ENCODE measurements around the gene STK25.
A peak's percentile ranks its signal among the peaks of the same experiment; 100 is the strongest.
"Not testable (repeated sequence)": the region's sequence is repeated elsewhere in the genome, so short reads cannot be mapped to it uniquely, and the experiment has no call there.

Gene STK25

DNA sequence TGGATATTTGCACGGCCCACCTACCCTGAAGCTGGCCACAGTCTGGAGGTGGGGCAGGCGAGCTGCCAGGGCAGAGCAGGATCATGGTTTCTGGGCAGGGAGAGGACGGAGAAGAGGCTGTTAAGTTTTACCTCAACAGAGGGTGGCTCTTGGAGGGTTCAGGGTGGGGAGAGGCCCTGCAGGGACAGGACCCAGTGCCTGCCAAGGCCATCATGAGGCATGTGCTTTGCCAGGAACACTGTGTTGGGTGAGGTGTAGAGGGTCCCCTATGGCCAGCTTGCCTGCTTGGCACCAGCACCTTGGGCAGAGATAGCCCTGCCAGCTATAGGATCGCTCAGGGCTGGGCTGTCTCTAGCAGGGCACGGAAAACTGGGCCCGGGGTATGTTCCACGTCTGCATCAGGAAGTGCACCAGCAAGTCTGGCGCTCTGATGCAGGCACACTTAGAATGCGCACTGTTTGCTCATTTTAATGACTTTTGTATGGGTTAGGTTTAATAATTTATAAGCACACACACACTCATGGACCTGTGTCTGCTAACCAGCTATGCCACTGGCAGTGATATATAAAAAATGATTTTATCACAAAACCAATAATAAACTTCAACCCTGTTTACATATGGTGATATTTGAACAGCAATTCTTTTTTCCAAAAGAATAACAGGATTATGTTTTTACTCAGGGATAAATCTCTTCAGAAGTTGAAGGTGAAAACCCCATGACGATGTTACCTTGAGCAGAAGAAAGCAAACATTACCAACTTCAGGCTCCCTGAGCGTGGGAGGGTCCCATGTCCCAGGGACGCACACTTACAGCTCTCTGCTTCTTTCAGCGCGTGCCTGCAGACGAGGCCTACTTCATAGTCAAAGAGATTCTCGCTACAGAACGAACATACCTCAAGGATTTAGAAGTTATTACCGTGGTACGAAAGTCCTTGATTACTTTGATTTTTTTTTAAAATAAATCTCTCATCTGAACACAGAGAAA is 46.4 kb downstream of the STK25 start:
- DNase-seq, result no peak

DNA sequence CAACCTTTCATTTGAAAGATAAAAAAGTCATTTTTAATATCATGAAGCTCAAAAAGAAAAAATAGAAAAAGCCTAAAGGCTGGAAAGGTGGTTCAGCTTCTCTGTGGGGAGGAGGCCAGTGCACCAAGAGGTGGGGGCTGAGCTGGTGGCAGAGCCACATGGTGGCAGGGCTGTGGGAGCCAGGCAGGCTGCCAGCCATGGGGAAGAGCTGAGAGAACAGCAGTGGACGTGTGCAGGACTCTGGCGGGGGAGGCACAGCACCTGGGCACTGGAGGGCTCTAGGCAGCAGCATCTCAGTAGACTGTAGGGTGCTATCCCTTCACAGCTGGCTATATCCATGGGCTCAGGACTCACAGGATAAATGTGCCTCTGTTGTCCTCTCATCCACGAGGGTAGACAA is 47.8 kb downstream of the STK25 start:
- DNase-seq, result no peak

DNA sequence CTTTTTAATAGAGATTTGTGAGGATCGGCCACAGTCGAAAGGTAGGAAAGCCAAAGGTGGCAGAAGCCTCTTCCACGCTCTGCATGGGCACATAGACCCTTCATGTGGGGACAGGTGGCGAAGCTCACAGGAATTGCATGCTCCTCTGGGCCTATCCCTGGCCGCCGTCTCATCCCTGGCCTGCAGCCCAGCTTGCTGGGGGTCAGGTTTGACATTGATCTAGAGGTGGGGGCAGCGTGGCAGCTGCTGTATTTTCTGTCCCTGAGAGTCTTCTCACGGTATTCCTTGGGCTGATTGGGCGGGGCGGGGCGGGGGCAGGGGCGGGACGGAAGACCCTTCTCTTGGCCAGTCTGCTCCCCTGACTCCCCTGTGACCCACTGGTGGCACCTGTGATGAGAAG is 48.9 kb downstream of the STK25 start:
- DNase-seq, result no peak

DNA sequence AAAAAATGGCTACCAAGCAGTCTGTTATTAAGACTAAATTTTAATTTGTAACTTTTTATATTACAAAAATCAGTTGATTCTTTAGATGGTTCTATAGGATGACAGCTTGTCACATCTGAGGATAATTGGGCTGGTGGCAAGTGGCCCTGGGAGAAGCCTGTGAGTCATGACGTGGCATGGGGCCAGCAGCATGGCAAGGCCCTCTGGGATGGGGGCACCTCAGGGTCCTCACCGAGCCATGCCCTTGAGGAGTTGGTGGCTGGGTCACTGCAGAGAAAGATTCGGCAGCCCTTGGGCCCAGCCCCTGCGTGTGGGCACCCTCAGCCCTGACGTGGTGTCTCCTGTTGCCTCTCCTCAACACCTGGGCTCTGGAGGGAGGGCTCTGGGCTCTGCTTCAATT is 49.7 kb downstream of the STK25 start:
- no peak for DNase-seq

DNA sequence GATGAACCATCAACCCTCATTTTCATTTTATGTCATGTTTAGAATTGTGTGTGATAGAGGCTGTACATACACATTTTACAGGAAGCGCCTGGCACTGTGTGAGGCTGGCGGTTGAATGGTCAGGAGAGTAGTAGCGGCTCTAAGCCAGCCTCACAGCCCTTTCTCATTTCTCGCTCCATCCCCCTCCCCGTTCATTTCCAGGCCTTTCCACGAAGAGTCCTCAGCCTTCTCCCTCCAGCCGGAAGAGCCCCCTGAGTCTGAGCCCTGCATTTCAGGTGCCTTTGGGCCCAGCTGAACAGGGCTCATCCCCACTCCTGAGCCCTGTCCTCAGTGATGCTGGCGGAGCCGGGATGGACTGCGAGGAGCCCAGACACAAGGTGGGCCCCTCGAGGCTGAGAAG is 51.8 kb downstream of the STK25 start:
- DNase-seq, result no peak

DNA sequence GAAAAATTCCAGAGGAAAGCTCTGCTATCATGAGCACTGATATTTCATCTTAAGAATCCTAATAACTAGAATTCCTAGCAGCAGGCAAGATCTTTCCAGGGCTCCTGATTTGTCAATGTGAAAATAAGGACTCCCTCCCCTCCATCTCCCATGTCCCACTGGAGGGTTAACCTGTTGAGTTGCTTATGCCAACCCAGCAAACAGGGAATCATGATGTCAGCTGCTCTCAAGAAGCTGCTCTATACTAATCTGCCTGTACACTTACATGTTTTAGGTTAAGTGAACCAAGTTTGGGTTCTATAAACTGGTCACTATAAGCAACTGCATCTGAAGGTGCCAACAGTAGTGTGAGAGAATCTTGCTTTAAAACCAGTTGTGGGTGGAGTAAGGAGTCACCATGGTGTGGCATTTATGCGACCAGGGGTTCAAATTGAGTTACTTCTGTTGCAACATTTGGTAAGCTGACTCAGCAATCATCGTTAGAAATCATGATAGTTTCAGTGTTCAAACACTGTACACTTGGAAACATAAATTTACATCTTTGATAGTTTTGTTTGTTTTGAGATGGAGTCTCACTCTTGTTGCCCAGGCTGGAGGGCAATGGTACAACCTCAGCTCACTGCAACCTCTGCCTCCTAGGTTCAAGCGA is 53.4 kb downstream of the STK25 start:
- no peak for DNase-seq

DNA sequence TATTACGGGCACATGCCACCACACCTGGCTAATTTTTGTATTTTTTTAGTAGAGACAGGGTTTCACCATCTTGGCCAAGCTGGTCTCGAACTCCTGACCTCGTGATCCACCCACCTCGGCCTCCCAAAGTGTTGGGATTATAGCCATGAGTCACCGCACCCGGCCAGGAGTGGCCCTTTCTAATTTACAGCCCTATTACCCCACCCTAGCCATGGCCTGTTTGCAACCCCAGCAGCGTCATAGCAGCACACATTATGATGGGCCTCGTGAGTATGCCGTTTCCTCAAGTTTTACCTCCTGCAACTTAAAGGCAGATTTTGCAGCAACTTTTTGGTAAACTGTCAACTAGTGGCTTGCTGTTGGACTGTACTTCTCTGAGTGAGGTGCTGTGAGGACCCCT is 54.5 kb downstream of the STK25 start:
- not testable (repeated sequence) for DNase-seq

DNA sequence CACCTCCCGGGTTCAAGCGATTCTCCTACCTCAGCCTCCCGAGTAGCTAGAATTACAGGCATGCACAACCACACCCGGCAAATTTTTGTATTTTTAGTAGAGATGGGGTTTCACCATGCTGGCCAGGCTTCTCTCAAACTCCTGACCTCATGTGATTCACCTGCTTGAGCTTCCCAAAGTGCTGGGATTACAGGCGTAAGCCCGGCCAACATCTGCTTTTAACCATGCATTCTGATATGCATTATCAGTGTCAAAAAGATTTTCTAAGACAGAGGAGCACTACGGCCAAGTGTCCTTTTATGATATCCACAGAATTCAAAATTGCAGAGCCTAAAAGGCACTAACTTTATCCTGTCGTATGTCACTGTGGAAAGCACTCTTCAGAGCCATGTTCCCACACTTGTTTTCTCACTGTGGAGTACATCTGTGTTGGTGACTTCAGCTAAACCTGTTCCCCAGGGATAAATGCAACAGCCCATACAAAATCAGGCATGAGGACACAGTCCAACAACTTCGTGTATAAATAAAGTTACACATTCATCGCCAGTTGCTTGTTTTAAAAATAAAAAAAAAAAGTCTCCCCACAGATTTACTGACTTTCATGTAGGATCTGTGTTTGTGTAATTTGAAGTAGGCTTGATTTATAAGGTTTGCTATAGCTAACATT is 56.4 kb downstream of the STK25 start:
- no peak for DNase-seq

DNA sequence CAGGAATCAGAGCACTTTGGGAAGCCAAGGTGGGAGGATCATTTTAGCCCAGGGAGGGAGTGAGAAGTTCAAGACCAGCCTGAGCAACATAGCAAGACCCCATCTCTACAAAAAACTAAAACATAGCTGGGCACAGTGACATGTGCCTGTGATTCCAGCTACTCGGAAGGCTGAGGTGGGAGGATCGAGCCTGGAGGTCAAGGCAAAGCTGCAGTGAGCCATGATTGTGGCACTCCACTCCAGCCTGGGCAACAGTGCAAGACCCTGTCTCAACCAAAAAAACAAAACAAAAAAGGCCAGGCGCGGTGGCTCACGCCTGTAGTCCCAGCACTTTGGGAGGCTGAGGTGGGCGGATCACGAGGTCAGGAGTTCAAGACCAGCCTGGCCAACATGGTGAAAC is 58.3 kb downstream of the STK25 start:
- DNase-seq, result not testable (repeated sequence)

DNA sequence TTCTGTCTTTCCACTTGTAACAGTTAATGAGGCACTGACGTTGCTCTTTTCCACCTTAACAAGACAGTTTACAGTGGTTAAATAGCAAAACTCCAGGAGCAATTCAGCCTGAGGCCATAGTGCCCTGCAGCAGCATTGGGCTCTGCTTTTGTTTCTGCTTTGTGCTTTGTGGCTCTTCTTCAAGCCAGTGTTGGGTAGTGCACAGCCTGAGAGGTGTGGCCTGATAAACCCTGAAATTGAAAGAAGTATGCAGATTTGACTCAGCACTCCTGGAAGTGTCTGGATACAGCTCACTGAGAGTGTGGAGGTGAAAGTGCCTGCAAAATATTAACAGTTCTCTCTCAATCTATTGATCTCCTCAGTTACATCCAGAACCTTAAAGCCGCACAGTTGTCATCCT is 63.0 kb downstream of the STK25 start:
- no peak for DNase-seq

DNA sequence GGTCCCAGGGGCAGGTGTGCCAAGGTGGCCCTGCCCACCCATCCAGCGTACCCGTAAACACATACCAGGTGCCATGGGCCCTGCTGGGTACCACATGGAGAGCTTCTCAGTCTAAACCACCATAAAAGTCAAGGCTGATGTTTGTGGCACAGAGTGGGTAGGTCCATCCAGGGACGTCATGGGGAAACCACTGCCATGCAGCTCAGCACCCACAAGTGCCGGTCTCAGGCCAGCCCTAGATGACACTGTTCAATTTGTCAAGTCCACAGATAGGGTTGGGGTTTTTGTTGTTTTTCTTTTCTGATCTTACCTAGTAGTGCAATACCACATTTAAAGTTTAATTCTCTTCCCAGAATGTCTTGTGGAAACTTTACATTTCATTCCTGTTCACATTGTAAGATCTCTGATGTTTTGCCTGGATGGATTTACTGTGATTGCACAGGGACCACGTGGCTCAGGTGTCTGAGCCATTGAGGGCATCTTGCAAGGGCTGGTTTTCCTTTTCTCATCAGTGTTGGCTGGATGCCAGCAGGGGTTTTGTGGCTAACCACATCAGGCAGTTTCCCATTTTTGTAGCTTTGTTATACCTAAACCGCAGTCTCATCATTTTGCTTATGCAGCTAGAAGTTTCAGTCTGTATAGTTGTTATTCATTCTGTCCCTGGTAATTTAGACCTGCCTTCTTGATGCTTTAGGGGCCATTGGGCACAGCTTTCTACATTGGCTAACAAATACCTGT is 64.7 kb downstream of the STK25 start:
- DNase-seq, result peak; percentile 36 to 67 (median 50)

All from activated CD4-positive, CD25-positive, alpha-beta regulatory T cell (primary cell).